ENCODE measurements around the gene NUAK1.
A peak's percentile ranks its signal among the peaks of the same experiment; 100 is the strongest.

NUAK1 gene

GRCh38 chr12:106107566-106107965 is 31.2 kb downstream of the NUAK1 start:
- H3K27me3 ChIP-seq (ENCODE audit: low read depth, low read length): no peaks in the 10 kb centered on the region
- H3K36me3 ChIP-seq (ENCODE audit: control insufficient read depth in 1 of 2, insufficient read depth in 2 of 2, low read length in 2 of 2): no peaks in the 10 kb centered on the region
- H3K27ac ChIP-seq (ENCODE audit: low read length): no peak overlapping the region
- H3K4me1 ChIP-seq (ENCODE audit: control insufficient read depth in 1 of 2, insufficient read depth in 2 of 2, low read length in 2 of 2): peaks cover 10 to 22% of the 10 kb centered on the region in 2 donors
- no peaks in the 10 kb centered on the region for H3K9me3 ChIP-seq (ENCODE audit: control insufficient read depth in 1 of 2, low read length in 2 of 2)
- H3K4me3 ChIP-seq (ENCODE audit: low read depth in 1 of 2, low read length in 2 of 2): no peak overlapping the region

- Histone ChIP-seq H3K4me1 (ENCODE audit: control insufficient read depth in 1 of 2, insufficient read depth in 2 of 2, low read length in 2 of 2) (peaks cover 10 to 22% of the 10 kb centered on the region in 2 donors), H3K36me3 (ENCODE audit: control insufficient read depth in 1 of 2, insufficient read depth in 2 of 2, low read length in 2 of 2) (no peaks in the 10 kb centered on the region), H3K27ac (ENCODE audit: low read length) (no peak overlapping the region), H3K27me3 (ENCODE audit: low read depth, low read length) (no peaks in the 10 kb centered on the region), H3K9me3 (ENCODE audit: control insufficient read depth in 1 of 2, low read length in 2 of 2) (no peaks in the 10 kb centered on the region), H3K4me3 (ENCODE audit: low read depth in 1 of 2, low read length in 2 of 2) (no peak overlapping the region)
Measured at GRCh38 chr12:106106892-106107291, 31.9 kb downstream of the NUAK1 start.

DNA sequence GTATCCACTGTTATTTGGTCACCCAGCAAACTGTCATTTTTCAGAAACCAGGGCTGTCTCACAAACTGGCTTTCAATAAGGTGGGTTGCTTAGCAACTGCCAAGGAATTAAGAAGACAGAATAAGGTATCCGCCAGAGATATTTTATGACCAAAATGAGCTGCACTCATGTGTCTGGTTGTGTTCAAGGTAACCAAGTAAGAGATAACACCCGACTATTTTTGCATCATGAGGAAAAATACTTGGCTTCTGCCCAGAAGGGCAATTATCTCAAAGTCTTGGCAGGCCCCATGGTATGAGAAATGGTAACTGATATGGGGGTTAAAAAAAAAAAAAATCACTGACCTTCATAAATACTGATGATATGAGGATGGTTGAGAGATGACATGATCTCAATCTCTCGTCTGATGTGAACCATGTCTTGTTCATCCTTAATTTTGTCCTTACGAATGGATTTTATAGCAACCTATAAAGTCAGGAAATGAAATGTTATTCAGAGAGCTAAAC is 32.6 kb downstream of the NUAK1 start:
- Histone ChIP-seq H3K27me3 (ENCODE audit: low read depth, low read length) (no peaks in the 10 kb centered on the region), H3K27ac (ENCODE audit: low read length) (no peak overlapping the region), H3K36me3 (ENCODE audit: control insufficient read depth in 1 of 2, insufficient read depth in 2 of 2, low read length in 2 of 2) (no peaks in the 10 kb centered on the region), H3K4me3 (ENCODE audit: low read depth in 1 of 2, low read length in 2 of 2) (no peak overlapping the region), H3K4me1 (ENCODE audit: control insufficient read depth in 1 of 2, insufficient read depth in 2 of 2, low read length in 2 of 2) (peaks cover 10 to 22% of the 10 kb centered on the region in 2 donors), H3K9me3 (ENCODE audit: control insufficient read depth in 1 of 2, low read length in 2 of 2) (no peaks in the 10 kb centered on the region)

DNA sequence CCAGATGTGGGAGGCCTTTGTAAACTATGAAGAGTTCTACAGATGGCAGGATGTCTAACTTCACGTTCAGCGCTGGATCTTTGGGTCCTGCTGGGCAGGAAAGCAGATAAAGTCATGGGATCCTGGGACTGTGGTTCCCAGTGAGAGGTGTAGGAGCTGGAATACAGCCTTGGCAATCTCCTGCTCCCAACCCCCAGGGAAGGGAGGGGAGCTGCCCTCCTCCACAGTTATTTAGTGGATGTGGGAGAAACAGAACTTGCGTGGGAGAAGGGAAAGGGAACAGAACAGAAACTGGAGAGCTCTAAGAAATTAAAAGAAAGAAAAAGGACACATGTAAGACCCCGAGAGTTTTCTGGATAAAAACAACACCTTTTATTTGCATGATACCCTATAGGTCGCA is 37.0 kb downstream of the NUAK1 start:
- H3K9me3 ChIP-seq (ENCODE audit: control insufficient read depth in 1 of 2, low read length in 2 of 2): no peaks in the 10 kb centered on the region
- no peaks in the 10 kb centered on the region for H3K36me3 ChIP-seq (ENCODE audit: control insufficient read depth in 1 of 2, insufficient read depth in 2 of 2, low read length in 2 of 2)
- H3K4me1 ChIP-seq (ENCODE audit: control insufficient read depth in 1 of 2, insufficient read depth in 2 of 2, low read length in 2 of 2): peaks cover 5 to 10% of the 10 kb centered on the region in 2 donors
- no peak overlapping the region for H3K4me3 ChIP-seq (ENCODE audit: low read depth in 1 of 2, low read length in 2 of 2)
- no peaks in the 10 kb centered on the region for H3K27me3 ChIP-seq (ENCODE audit: low read depth, low read length)
- H3K27ac ChIP-seq (ENCODE audit: low read length): no peak overlapping the region

GRCh38 chr12:106098691-106099200 is 40.0 kb downstream of the NUAK1 start:
- Histone ChIP-seq H3K4me3 (ENCODE audit: low read depth in 1 of 2, low read length in 2 of 2) (no peak overlapping the region), H3K27me3 (ENCODE audit: low read depth, low read length) (no peaks in the 10 kb centered on the region), H3K9me3 (ENCODE audit: control insufficient read depth in 1 of 2, low read length in 2 of 2) (no peaks in the 10 kb centered on the region), H3K36me3 (ENCODE audit: control insufficient read depth in 1 of 2, insufficient read depth in 2 of 2, low read length in 2 of 2) (no peaks in the 10 kb centered on the region), H3K4me1 (ENCODE audit: control insufficient read depth in 1 of 2, insufficient read depth in 2 of 2, low read length in 2 of 2) (peaks cover 7 to 15% of the 10 kb centered on the region in 2 donors), H3K27ac (ENCODE audit: low read length) (no peak overlapping the region)

DNA sequence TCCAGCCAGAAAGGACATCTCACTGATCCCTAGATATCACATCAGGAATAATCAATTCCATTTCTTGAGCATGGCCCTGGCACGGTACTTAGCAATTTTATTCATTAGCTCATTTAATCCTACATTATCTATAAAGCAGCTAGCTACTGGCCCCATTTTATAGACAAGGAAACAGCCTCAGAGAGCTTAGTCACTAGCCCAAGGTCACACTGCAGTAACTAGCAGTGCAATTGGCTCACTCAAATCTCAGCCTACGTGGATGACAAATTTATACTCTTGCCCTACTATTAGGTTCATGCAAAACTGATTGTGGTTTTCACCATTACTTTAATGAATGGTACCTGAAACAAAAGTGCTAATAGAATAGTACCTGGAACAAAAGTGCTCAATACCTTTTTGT is 41.7 kb downstream of the NUAK1 start:
- H3K9me3 ChIP-seq (ENCODE audit: control insufficient read depth in 1 of 2, low read length in 2 of 2): no peaks in the 10 kb centered on the region
- H3K4me3 ChIP-seq (ENCODE audit: low read depth in 1 of 2, low read length in 2 of 2): no peak overlapping the region
- no peaks in the 10 kb centered on the region for H3K27me3 ChIP-seq (ENCODE audit: low read depth, low read length)
- H3K36me3 ChIP-seq (ENCODE audit: control insufficient read depth in 1 of 2, insufficient read depth in 2 of 2, low read length in 2 of 2): no peaks in the 10 kb centered on the region
- peak overlapping the region; percentile 17 for H3K27ac ChIP-seq (ENCODE audit: low read length)
- H3K4me1 ChIP-seq (ENCODE audit: control insufficient read depth in 1 of 2, insufficient read depth in 2 of 2, low read length in 2 of 2): peaks cover 7 to 15% of the 10 kb centered on the region in 2 donors

DNA sequence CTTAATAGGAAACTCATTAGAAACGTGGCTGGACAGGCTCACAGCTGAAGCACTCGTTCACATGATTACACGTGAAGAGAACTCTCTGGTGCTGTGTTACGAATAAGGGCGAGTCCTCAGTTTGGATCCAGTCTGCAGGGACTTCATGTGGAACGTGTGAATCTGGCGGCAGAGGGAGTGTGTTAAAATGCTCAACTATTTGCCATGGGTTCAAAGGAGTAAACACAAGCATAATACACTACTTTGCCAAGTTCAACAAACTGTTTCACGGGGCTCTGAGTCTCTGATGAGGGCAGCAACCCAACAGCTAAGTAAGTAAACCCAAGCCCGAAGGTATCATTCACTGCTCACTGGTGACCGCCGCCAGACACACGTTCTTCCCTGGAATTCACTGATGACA is 42.4 kb downstream of the NUAK1 start:
- Histone ChIP-seq H3K4me1 (ENCODE audit: control insufficient read depth in 1 of 2, insufficient read depth in 2 of 2, low read length in 2 of 2) (peaks cover 7 to 17% of the 10 kb centered on the region in 2 donors), H3K9me3 (ENCODE audit: control insufficient read depth in 1 of 2, low read length in 2 of 2) (no peaks in the 10 kb centered on the region), H3K27ac (ENCODE audit: low read length) (peak overlapping the region; percentile 17), H3K4me3 (ENCODE audit: low read depth in 1 of 2, low read length in 2 of 2) (no peak overlapping the region), H3K27me3 (ENCODE audit: low read depth, low read length) (no peaks in the 10 kb centered on the region), H3K36me3 (ENCODE audit: control insufficient read depth in 1 of 2, insufficient read depth in 2 of 2, low read length in 2 of 2) (no peaks in the 10 kb centered on the region)

DNA sequence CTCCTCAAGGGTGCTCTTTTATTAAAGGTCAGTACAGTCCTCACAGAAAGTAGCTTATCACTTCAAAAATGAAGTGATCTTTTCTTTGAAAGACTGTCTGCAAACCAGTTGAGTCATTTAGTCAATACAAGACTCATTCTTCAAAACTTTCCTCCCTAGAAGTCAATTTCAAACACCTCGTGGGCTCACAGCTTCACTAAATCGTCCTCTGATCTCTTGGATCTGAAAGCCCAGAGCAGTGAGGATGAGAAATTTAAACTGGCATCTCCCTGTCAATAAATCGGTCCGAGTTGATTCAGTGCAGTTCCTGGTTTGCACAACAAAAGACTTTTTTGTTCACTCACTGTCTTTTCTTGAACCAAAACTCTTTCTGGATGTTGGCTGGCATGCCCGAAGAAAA is 44.5 kb downstream of the NUAK1 start:
- Histone ChIP-seq H3K27me3 (ENCODE audit: low read depth, low read length) (no peaks in the 10 kb centered on the region), H3K27ac (ENCODE audit: low read length) (no peak overlapping the region), H3K36me3 (ENCODE audit: control insufficient read depth in 1 of 2, insufficient read depth in 2 of 2, low read length in 2 of 2) (no peaks in the 10 kb centered on the region), H3K4me1 (ENCODE audit: control insufficient read depth in 1 of 2, insufficient read depth in 2 of 2, low read length in 2 of 2) (peaks cover 7 to 32% of the 10 kb centered on the region in 2 donors), H3K9me3 (ENCODE audit: control insufficient read depth in 1 of 2, low read length in 2 of 2) (no peaks in the 10 kb centered on the region), H3K4me3 (ENCODE audit: low read depth in 1 of 2, low read length in 2 of 2) (no peak overlapping the region)

DNA sequence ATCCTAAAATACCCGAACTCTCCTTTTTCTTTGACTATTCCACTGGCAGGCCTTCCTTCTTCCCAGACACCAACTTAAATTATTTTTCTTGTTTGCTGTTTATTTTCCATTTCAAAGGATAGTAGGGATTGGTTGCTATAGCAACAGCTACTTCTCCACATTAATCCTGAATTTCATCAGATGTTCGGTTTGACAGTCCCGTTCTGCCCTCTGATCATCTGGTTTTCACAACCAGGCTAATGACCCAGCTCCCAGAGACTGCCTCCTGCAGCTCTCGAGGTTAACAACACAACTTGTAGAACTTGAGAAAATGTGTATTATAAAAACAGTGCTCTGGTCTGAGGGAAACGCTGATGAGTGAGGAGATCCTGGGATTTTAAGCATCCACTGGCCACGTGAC is 45.5 kb downstream of the NUAK1 start:
- Histone ChIP-seq H3K9me3 (ENCODE audit: control insufficient read depth in 1 of 2, low read length in 2 of 2) (no peaks in the 10 kb centered on the region), H3K36me3 (ENCODE audit: control insufficient read depth in 1 of 2, insufficient read depth in 2 of 2, low read length in 2 of 2) (no peaks in the 10 kb centered on the region), H3K4me3 (ENCODE audit: low read depth in 1 of 2, low read length in 2 of 2) (no peak overlapping the region), H3K4me1 (ENCODE audit: control insufficient read depth in 1 of 2, insufficient read depth in 2 of 2, low read length in 2 of 2) (peaks cover 7 to 39% of the 10 kb centered on the region in 2 donors), H3K27ac (ENCODE audit: low read length) (no peak overlapping the region), H3K27me3 (ENCODE audit: low read depth, low read length) (no peaks in the 10 kb centered on the region)

- no peaks in the 10 kb centered on the region for H3K36me3 ChIP-seq (ENCODE audit: control insufficient read depth in 1 of 2, insufficient read depth in 2 of 2, low read length in 2 of 2)
- no peak overlapping the region for H3K27ac ChIP-seq (ENCODE audit: low read length)
- H3K4me1 ChIP-seq (ENCODE audit: control insufficient read depth in 1 of 2, insufficient read depth in 2 of 2, low read length in 2 of 2): peaks cover 0 to 32% of the 10 kb centered on the region in 2 donors
- no peak overlapping the region for H3K4me3 ChIP-seq (ENCODE audit: low read depth in 1 of 2, low read length in 2 of 2)
- no peaks in the 10 kb centered on the region for H3K27me3 ChIP-seq (ENCODE audit: low read depth, low read length)
- H3K9me3 ChIP-seq (ENCODE audit: control insufficient read depth in 1 of 2, low read length in 2 of 2): no peaks in the 10 kb centered on the region
Measured at GRCh38 chr12:106091446-106091820, 47.3 kb downstream of the NUAK1 start.

- H3K4me3 ChIP-seq (ENCODE audit: low read depth in 1 of 2, low read length in 2 of 2): no peak overlapping the region
- H3K9me3 ChIP-seq (ENCODE audit: control insufficient read depth in 1 of 2, low read length in 2 of 2): no peaks in the 10 kb centered on the region
- H3K4me1 ChIP-seq (ENCODE audit: control insufficient read depth in 1 of 2, insufficient read depth in 2 of 2, low read length in 2 of 2): peaks cover 0 to 27% of the 10 kb centered on the region in 2 donors
- no peaks in the 10 kb centered on the region for H3K36me3 ChIP-seq (ENCODE audit: control insufficient read depth in 1 of 2, insufficient read depth in 2 of 2, low read length in 2 of 2)
- H3K27ac ChIP-seq (ENCODE audit: low read length): peak overlapping the region; percentile 17
- no peaks in the 10 kb centered on the region for H3K27me3 ChIP-seq (ENCODE audit: low read depth, low read length)
Measured at GRCh38 chr12:106090591-106091445, 47.9 kb downstream of the NUAK1 start.

Measured in muscle layer of duodenum (tissue), 2 donors.